Mesenchymal stem cell (in vitro differentiated cells and primary cell): ENCODE data around the gene CD163.

Source experiments
- DNase-seq: peaks from one replicate; pipeline ENCODE4 v3.0.0-alpha.2; 2013
- H2AFZ ChIP-seq: one replicate; pipeline ENCODE4 v1.6.1; 2013; ENCODE audit warnings: low read depth, mild to moderate bottlenecking, control low read depth, inconsistent platforms, low read length, moderate library complexity
- H2AK5ac ChIP-seq: 2 replicates; pipeline ENCODE4 v1.6.1; 2013; ENCODE audit warnings: low read length, moderate library complexity, mild to moderate bottlenecking, inconsistent platforms; ENCODE audit not compliant: severe bottlenecking
- H2BK120ac ChIP-seq: one replicate; pipeline ENCODE4 v1.6.1; 2013; ENCODE audit warnings: low read depth, mild to moderate bottlenecking, inconsistent platforms, low read length, moderate library complexity
- H2BK12ac ChIP-seq, 2 experiments: one replicate each; pipeline ENCODE4 v1.6.1; 2013; ENCODE audit warnings: inconsistent platforms in 2 of 2, low read length in 2 of 2, mild to moderate bottlenecking in 2 of 2, moderate library complexity in 2 of 2, control low read depth in 1 of 2
- H2BK15ac ChIP-seq: one replicate; pipeline ENCODE4 v1.6.1; 2013; ENCODE audit warnings: mild to moderate bottlenecking, low read depth, inconsistent platforms; ENCODE audit not compliant: poor library complexity, severe bottlenecking
- H2BK5ac ChIP-seq: 2 replicates; pipeline ENCODE4 v1.6.1; 2013; ENCODE audit warnings: low read depth, mild to moderate bottlenecking, low read length, control low read depth, inconsistent platforms; ENCODE audit not compliant: poor library complexity, severe bottlenecking
- H3K14ac ChIP-seq, 2 experiments: one replicate each; pipeline ENCODE4 v1.6.1; 2013; ENCODE audit warnings: inconsistent platforms in 2 of 2, low read length in 2 of 2, control low read depth in 1 of 2, mild to moderate bottlenecking in 1 of 2, moderate library complexity in 1 of 2
- H3K18ac ChIP-seq, 2 experiments: one replicate each; pipeline ENCODE4 v1.6.1; 2013; ENCODE audit warnings: inconsistent platforms in 2 of 2, low read length in 2 of 2, control low read depth in 1 of 2, low read depth in 1 of 2, mild to moderate bottlenecking in 1 of 2
- H3K23ac ChIP-seq, 2 experiments: one replicate each; pipeline ENCODE4 v1.6.1; 2013; ENCODE audit warnings: inconsistent platforms in 2 of 2, low read length in 2 of 2, mild to moderate bottlenecking in 2 of 2, moderate library complexity in 2 of 2, control low read depth in 1 of 2
- H3K27ac ChIP-seq: 2 replicates; pipeline ENCODE4 v1.5.1; 2013; ENCODE audit warnings: mild to moderate bottlenecking, moderate library complexity, low read length, control low read depth, inconsistent platforms; ENCODE audit not compliant: poor library complexity, severe bottlenecking
- H3K27me3 ChIP-seq, 2 experiments: 2 replicates each; pipeline versions ENCODE4 v1.6.1 to v1.7.0; 2013; ENCODE audit warnings: low read length in 2 of 2, mild to moderate bottlenecking in 2 of 2, moderate library complexity in 2 of 2, control low read depth in 1 of 2, inconsistent platforms in 1 of 2; ENCODE audit not compliant: control insufficient read depth in 1 of 2, insufficient read depth in 1 of 2
- H3K36me3 ChIP-seq, 2 experiments: 2 replicates each; pipeline versions ENCODE4 v1.6.1 to v1.7.0; 2013; ENCODE audit warnings: low read length in 2 of 2, control low read depth in 1 of 2, inconsistent platforms in 1 of 2, low read depth in 1 of 2, mild to moderate bottlenecking in 1 of 2; ENCODE audit not compliant: insufficient read depth in 2 of 2, control insufficient read depth in 1 of 2
- H3K4ac ChIP-seq, 2 experiments: one replicate each; pipeline ENCODE4 v1.6.1; 2013; ENCODE audit warnings: inconsistent platforms in 2 of 2, low read length in 2 of 2, mild to moderate bottlenecking in 2 of 2, moderate library complexity in 2 of 2, control low read depth in 1 of 2, low read depth in 1 of 2
- H3K4me1 ChIP-seq: 2 replicates; pipeline ENCODE4 v1.6.1; 2013; ENCODE audit warnings: low read depth, low read length, control low read depth; ENCODE audit not compliant: control insufficient read depth, insufficient read depth
- H3K4me2 ChIP-seq: 2 replicates; pipeline ENCODE4 v1.6.1; 2013; ENCODE audit warnings: low read length, mild to moderate bottlenecking, inconsistent platforms; ENCODE audit not compliant: poor library complexity, severe bottlenecking
- H3K4me3 ChIP-seq, 2 experiments: 2 replicates each; pipeline versions ENCODE4 v1.5.1 to v1.7.0; 2013; ENCODE audit warnings: low read length in 2 of 2, mild to moderate bottlenecking in 2 of 2, control low read depth in 1 of 2, low read depth in 1 of 2; ENCODE audit not compliant: insufficient read depth in 1 of 2
- H3K79me1 ChIP-seq: replicated peaks from 2 replicates; pipeline ENCODE4 v1.6.1; 2013; ENCODE audit warnings: mild to moderate bottlenecking, control low read depth, low read length, inconsistent platforms; ENCODE audit not compliant: poor library complexity, severe bottlenecking
- H3K9ac ChIP-seq: 2 replicates; pipeline ENCODE4 v1.7.0; 2013; ENCODE audit warnings: mild to moderate bottlenecking, low read length, moderate library complexity
- H3K9me3 ChIP-seq: 2 replicates; pipeline ENCODE4 v1.7.0; 2013; ENCODE audit warnings: mild to moderate bottlenecking, low read length; ENCODE audit not compliant: control insufficient read depth
- H4K8ac ChIP-seq: one replicate; pipeline ENCODE4 v1.6.1; 2013; ENCODE audit warnings: inconsistent platforms, mild to moderate bottlenecking, low read length, moderate library complexity
- H4K91ac ChIP-seq: one replicate; pipeline ENCODE4 v1.6.1; 2013; ENCODE audit warnings: mild to moderate bottlenecking, low read length, inconsistent platforms
- WGBS: methylation state at CpG from one replicate; pipeline ENCODE4 v1.1.7; 2013; ENCODE audit warnings: mixed read lengths; 5-methylcytosine and 5-hydroxymethylcytosine counted together

Gene CD163

GRCh38 chr12:7459973-7460372 is 43.6 kb downstream of the CD163 start:
- no peak overlapping the region for H3K4ac ChIP-seq
- H3K9me3 ChIP-seq = no peaks in the 10 kb centered on the region
- H2BK120ac ChIP-seq = no peak overlapping the region
- H3K27me3 ChIP-seq = no peaks in the 10 kb centered on the region
- H3K9ac ChIP-seq = no peak overlapping the region
- no peak overlapping the region for H2AK5ac ChIP-seq
- no peak overlapping the region for H2BK5ac ChIP-seq
- H4K8ac ChIP-seq = no peak overlapping the region
- no peak overlapping the region for H2BK12ac ChIP-seq
- no peak overlapping the region for H3K18ac ChIP-seq
- H4K91ac ChIP-seq = no peak overlapping the region
- H3K36me3 ChIP-seq = no peaks in the 10 kb centered on the region
- H2BK15ac ChIP-seq = no peak overlapping the region
- H3K4me2 ChIP-seq = no peak overlapping the region
- H2AFZ ChIP-seq = no peak overlapping the region
- H3K79me1 ChIP-seq = no peaks in the 10 kb centered on the region
- H3K4me1 ChIP-seq = no peaks in the 10 kb centered on the region
- no peak overlapping the region for H3K14ac ChIP-seq
- no peak overlapping the region for H3K4me3 ChIP-seq
- H3K23ac ChIP-seq = no peak overlapping the region
- no peak overlapping the region for H3K27ac ChIP-seq
- DNase-seq = no peak
- WGBS = 67% methylated on average over 1 of the region's 3 CpGs

GRCh38 chr12:7451756-7452155 is 51.8 kb downstream of the CD163 start:
- Histone ChIP-seq H2AFZ (no peak overlapping the region), H3K9me3 (no peaks in the 10 kb centered on the region), H3K18ac (no peak overlapping the region), H3K27ac (no peak overlapping the region), H3K4ac (no peak overlapping the region), H2AK5ac (no peak overlapping the region), H4K91ac (no peak overlapping the region), H3K4me2 (no peak overlapping the region), H2BK12ac (no peak overlapping the region), H2BK5ac (no peak overlapping the region), H3K23ac (no peak overlapping the region), H3K4me3 (no peak overlapping the region), H3K27me3 (no peaks in the 10 kb centered on the region), H2BK120ac (no peak overlapping the region), H3K79me1 (no peaks in the 10 kb centered on the region), H3K9ac (no peak overlapping the region), H3K36me3 (no peaks in the 10 kb centered on the region), H3K4me1 (no peaks in the 10 kb centered on the region), H4K8ac (no peak overlapping the region), H3K14ac (no peak overlapping the region), H2BK15ac (no peak overlapping the region)
- DNase-seq = no peak
- 100% methylated on average over 1 of the region's 3 CpGs for WGBS

- H3K4ac ChIP-seq = no peak overlapping the region
- no peak overlapping the region for H2BK120ac ChIP-seq
- no peak overlapping the region for H2BK12ac ChIP-seq
- H3K9ac ChIP-seq = no peak overlapping the region
- H2AK5ac ChIP-seq = no peak overlapping the region
- no peaks in the 10 kb centered on the region for H3K79me1 ChIP-seq
- H2AFZ ChIP-seq = no peak overlapping the region
- H2BK5ac ChIP-seq = no peak overlapping the region
- no peak overlapping the region for H3K23ac ChIP-seq
- no peak overlapping the region for H3K27ac ChIP-seq
- no peaks in the 10 kb centered on the region for H3K27me3 ChIP-seq
- no peak for DNase-seq
- no peak overlapping the region for H2BK15ac ChIP-seq
- no peak overlapping the region for H3K4me3 ChIP-seq
- no peak overlapping the region for H3K4me2 ChIP-seq
- no peaks in the 10 kb centered on the region for H3K9me3 ChIP-seq
- H4K91ac ChIP-seq = no peak overlapping the region
- H4K8ac ChIP-seq = no peak overlapping the region
- H3K14ac ChIP-seq = no peak overlapping the region
- H3K4me1 ChIP-seq = no peaks in the 10 kb centered on the region
- no peaks in the 10 kb centered on the region for H3K36me3 ChIP-seq
- no peak overlapping the region for H3K18ac ChIP-seq
- 71% methylated on average over 6 of the region's 7 CpGs for WGBS
Observed at GRCh38 chr12:7450667-7451066, 52.9 kb downstream of the CD163 start.

DNA sequence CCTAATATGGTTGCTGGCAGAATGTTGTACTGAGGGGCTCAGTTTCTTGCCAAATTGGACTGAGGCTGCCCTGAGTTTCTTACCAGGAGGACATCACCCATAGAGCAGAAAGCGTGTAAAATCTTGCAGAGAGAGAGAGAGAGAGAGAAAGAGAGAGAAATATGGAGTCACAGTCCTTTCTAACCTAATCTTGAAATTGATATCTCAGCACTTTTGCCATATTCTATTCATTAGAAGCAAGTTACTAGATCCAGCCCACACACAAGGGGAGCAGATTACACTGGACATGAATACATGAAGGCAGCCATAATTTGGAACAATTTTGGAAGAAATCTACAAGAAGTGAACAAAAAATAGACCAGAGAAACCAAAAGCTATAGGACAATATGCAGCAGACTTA is 55.5 kb downstream of the CD163 start:
- H3K4me1 ChIP-seq = no peaks in the 10 kb centered on the region
- no peak overlapping the region for H2AFZ ChIP-seq
- no peak overlapping the region for H3K14ac ChIP-seq
- no CpG with 5 or more reads among the region's 1 CpG for WGBS
- H3K27ac ChIP-seq = no peak overlapping the region
- H3K23ac ChIP-seq = no peak overlapping the region
- H3K4me3 ChIP-seq = no peak overlapping the region
- no peak overlapping the region for H2BK12ac ChIP-seq
- no peaks in the 10 kb centered on the region for H3K79me1 ChIP-seq
- no peak overlapping the region for H2BK120ac ChIP-seq
- no peak overlapping the region for H2AK5ac ChIP-seq
- no peak overlapping the region for H3K9ac ChIP-seq
- no peak overlapping the region for H4K8ac ChIP-seq
- no peak overlapping the region for H2BK15ac ChIP-seq
- no peak overlapping the region for H2BK5ac ChIP-seq
- DNase-seq = no peak
- H3K36me3 ChIP-seq = no peaks in the 10 kb centered on the region
- H3K18ac ChIP-seq = no peak overlapping the region
- H3K4me2 ChIP-seq = no peak overlapping the region
- H3K4ac ChIP-seq = no peak overlapping the region
- H4K91ac ChIP-seq = no peak overlapping the region
- no peaks in the 10 kb centered on the region for H3K9me3 ChIP-seq
- no peaks in the 10 kb centered on the region for H3K27me3 ChIP-seq
